ENCODE measurements around the gene SHC3.
A peak's percentile ranks its signal among the peaks of the same experiment; 100 is the strongest.

The SHC3 gene

DNA sequence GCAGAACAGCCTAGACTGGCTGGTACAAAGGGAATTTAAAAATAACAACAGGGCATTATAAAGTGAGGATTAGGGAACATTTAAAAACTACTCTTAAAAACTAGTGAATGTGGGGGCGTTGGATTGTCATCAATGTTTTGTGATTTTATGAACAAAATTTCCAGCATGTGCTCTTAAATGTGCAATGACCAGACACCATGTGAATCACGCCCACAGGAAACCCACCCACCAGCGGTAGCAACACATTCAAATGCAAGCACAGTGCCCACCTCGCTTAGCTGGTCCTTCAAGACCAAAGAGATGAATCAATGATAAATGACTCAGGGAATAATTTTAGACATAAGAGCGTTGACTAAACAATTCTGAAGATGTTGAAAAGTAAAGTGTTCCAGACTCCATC is 146.4 kb downstream of the SHC3 start:
- TF ChIP-seq, protein P1, sequence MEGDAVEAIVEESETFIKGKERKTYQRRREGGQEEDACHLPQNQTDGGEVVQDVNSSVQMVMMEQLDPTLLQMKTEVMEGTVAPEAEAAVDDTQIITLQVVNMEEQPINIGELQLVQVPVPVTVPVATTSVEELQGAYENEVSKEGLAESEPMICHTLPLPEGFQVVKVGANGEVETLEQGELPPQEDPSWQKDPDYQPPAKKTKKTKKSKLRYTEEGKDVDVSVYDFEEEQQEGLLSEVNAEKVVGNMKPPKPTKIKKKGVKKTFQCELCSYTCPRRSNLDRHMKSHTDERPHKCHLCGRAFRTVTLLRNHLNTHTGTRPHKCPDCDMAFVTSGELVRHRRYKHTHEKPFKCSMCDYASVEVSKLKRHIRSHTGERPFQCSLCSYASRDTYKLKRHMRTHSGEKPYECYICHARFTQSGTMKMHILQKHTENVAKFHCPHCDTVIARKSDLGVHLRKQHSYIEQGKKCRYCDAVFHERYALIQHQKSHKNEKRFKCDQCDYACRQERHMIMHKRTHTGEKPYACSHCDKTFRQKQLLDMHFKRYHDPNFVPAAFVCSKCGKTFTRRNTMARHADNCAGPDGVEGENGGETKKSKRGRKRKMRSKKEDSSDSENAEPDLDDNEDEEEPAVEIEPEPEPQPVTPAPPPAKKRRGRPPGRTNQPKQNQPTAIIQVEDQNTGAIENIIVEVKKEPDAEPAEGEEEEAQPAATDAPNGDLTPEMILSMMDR (IDR thresholded peaks at IDR 0.05; ENCODE audit: unreplicated experiment in 3 of 3) = no peak
- Mint-ChIP-seq H3K4me1 (peaks cover 3% of the 10 kb centered on the region), H3K27ac (no peak overlapping the region), H3K27me3 (ENCODE audit: low read depth) (peaks cover 5% of the 10 kb centered on the region), H3K9me3 (peaks cover 25% of the 10 kb centered on the region), H3K4me3 (no peak overlapping the region), H3K36me3 (ENCODE audit: low read depth) (peaks cover 3% of the 10 kb centered on the region)

GRCh38 chr9:89029788-89030187 is 148.8 kb downstream of the SHC3 start:
- H3K27ac Mint-ChIP-seq = no peak overlapping the region
- H3K4me3 Mint-ChIP-seq = no peak overlapping the region
- TF ChIP-seq, protein P1 (IDR thresholded peaks at IDR 0.05; ENCODE audit: unreplicated experiment in 3 of 3) = no peak
- peaks cover 4% of the 10 kb centered on the region for H3K4me1 Mint-ChIP-seq
- peaks cover 25% of the 10 kb centered on the region for H3K9me3 Mint-ChIP-seq
- H3K27me3 Mint-ChIP-seq (ENCODE audit: low read depth) = peaks cover 5% of the 10 kb centered on the region
- peaks cover 3% of the 10 kb centered on the region for H3K36me3 Mint-ChIP-seq (ENCODE audit: low read depth)

DNA sequence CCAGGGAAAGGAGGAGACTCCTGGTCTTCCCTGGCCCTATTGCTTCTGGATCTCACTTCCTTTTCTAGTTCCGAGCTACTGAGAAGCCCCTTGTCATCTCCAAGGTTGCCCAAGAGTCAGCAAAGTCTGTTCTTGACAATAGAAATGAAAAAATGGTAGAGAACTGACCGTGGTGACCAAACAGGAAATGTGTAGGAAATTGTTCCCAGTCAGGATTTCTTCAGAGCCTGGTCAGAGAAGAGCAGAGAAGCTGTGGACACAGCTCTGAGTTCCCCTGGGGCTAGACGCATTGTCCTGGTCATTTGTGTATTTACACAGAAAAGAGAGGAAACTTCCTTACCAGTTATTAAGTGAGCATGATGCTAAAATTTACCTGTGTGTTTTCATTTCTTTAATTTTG is 151.7 kb downstream of the SHC3 start:
- Mint-ChIP-seq H3K9me3 (peaks cover 21% of the 10 kb centered on the region), H3K27me3 (ENCODE audit: low read depth) (no peaks in the 10 kb centered on the region), H3K27ac (peak overlapping the region in 1 of 3 experiments; percentile 15), H3K4me1 (peaks cover 14% of the 10 kb centered on the region), H3K36me3 (ENCODE audit: low read depth) (peaks cover 3% of the 10 kb centered on the region), H3K4me3 (no peak overlapping the region)
- TF ChIP-seq, protein P1 (IDR thresholded peaks at IDR 0.05; ENCODE audit: unreplicated experiment in 3 of 3) = no peak

GRCh38 chr9:89025553-89025952 is 153.1 kb downstream of the SHC3 start:
- Mint-ChIP-seq H3K27me3 (ENCODE audit: low read depth) (no peaks in the 10 kb centered on the region), H3K4me3 (no peak overlapping the region), H3K27ac (peak overlapping the region in 1 of 3 experiments; percentile 56), H3K9me3 (peaks cover 11% of the 10 kb centered on the region), H3K4me1 (peaks cover 22% of the 10 kb centered on the region), H3K36me3 (ENCODE audit: low read depth) (peaks cover 3% of the 10 kb centered on the region)
- TF ChIP-seq, protein P1 (IDR thresholded peaks at IDR 0.05; ENCODE audit: unreplicated experiment in 3 of 3) = no peak

DNA sequence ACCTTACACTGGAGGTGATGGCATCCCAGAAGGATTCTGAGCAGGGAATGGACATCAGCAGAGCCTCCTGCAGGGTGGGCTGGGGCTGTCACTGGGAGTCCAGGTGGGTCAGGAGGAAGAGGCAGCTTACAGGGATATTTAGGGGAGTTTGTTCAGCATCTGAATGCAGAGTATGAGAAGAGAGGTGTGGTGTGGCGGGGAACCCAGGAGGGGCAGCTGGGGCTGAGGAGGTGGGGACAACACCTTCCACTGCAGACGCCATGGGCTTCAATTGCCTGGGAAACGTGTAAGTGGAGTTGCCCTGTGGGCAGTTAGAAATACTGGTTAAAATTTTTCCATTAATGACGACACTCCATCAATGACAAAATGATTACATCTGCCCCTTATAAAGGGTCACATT is 153.9 kb downstream of the SHC3 start:
- H3K27me3 Mint-ChIP-seq (ENCODE audit: low read depth) = no peaks in the 10 kb centered on the region
- no peak overlapping the region for H3K4me3 Mint-ChIP-seq
- H3K27ac Mint-ChIP-seq = no peak overlapping the region
- H3K9me3 Mint-ChIP-seq = peaks cover 4% of the 10 kb centered on the region
- H3K36me3 Mint-ChIP-seq (ENCODE audit: low read depth) = no peaks in the 10 kb centered on the region
- TF ChIP-seq, protein P1 (IDR thresholded peaks at IDR 0.05; ENCODE audit: unreplicated experiment in 3 of 3) = no peak
- peaks cover 22% of the 10 kb centered on the region for H3K4me1 Mint-ChIP-seq

GRCh38 chr9:89023740-89024139 is 154.9 kb downstream of the SHC3 start:
- no peaks in the 10 kb centered on the region for H3K36me3 Mint-ChIP-seq (ENCODE audit: low read depth)
- H3K27me3 Mint-ChIP-seq (ENCODE audit: low read depth) = no peaks in the 10 kb centered on the region
- H3K4me1 Mint-ChIP-seq = peaks cover 22% of the 10 kb centered on the region
- H3K9me3 Mint-ChIP-seq = peaks cover 6% of the 10 kb centered on the region
- peak overlapping the region in 2 of 3 experiments; percentile 67 to 89 for H3K27ac Mint-ChIP-seq
- H3K4me3 Mint-ChIP-seq = no peak overlapping the region
- TF ChIP-seq, protein P1 (IDR thresholded peaks at IDR 0.05; ENCODE audit: unreplicated experiment in 3 of 3) = no peak

Data from nephron (organoid).